Mesendoderm (in vitro differentiated cells): Measurements from ENCODE around the gene DHDDS.

ENCODE experiments used
- DNase-seq: peaks from one replicate; pipeline ENCODE4 v3.0.0; 2013
- H2AK5ac ChIP-seq: 2 replicates; pipeline ENCODE4 v1.6.1; 2013; ENCODE audit warnings: low read length, inconsistent platforms
- H2BK120ac ChIP-seq: 2 replicates; pipeline ENCODE4 v1.6.1; 2013; ENCODE audit warnings: low read depth, mild to moderate bottlenecking, low read length, moderate library complexity, mixed read lengths
- H2BK15ac ChIP-seq: replicated peaks from 2 replicates; pipeline ENCODE4 v1.6.1; 2013; ENCODE audit warnings: low read depth, mild to moderate bottlenecking, moderate library complexity
- H2BK5ac ChIP-seq: 2 replicates; pipeline ENCODE4 v1.6.1; 2013; ENCODE audit warnings: low read length, inconsistent platforms
- H3K18ac ChIP-seq: 2 replicates; pipeline ENCODE4 v1.6.1; 2013; ENCODE audit warnings: mild to moderate bottlenecking, low read length, mixed read lengths
- H3K23ac ChIP-seq: one replicate; pipeline ENCODE4 v1.6.1; 2013; ENCODE audit warnings: low read length
- H3K27ac ChIP-seq: 2 replicates; pipeline ENCODE4 v1.5.1; 2013; ENCODE audit warnings: low read depth, mild to moderate bottlenecking, inconsistent platforms, low read length, moderate library complexity
- H3K27me3 ChIP-seq: 2 replicates; pipeline ENCODE4 v1.6.1; 2013; ENCODE audit warnings: low read length, control low read depth, mild to moderate bottlenecking, inconsistent platforms; ENCODE audit not compliant: insufficient read depth, poor library complexity
- H3K36me3 ChIP-seq: 2 replicates; pipeline ENCODE4 v1.6.1; 2013; ENCODE audit warnings: low read length, inconsistent platforms; ENCODE audit not compliant: control insufficient read depth, insufficient read depth
- H3K4ac ChIP-seq: one replicate; pipeline ENCODE4 v1.6.1; 2013; ENCODE audit warnings: low read depth, mild to moderate bottlenecking, low read length, moderate library complexity
- H3K4me1 ChIP-seq: 2 replicates; pipeline ENCODE4 v1.6.1; 2013; ENCODE audit warnings: low read depth, low read length, inconsistent platforms; ENCODE audit not compliant: control insufficient read depth
- H3K4me2 ChIP-seq: 2 replicates; pipeline ENCODE4 v1.6.1; 2013; ENCODE audit warnings: low read length
- H3K4me3 ChIP-seq: 2 replicates; pipeline ENCODE4 v1.5.1; 2013; ENCODE audit warnings: mild to moderate bottlenecking, low read length
- H3K56ac ChIP-seq: one replicate; pipeline ENCODE4 v1.6.1; 2013; ENCODE audit warnings: low read length
- H3K79me1 ChIP-seq: 2 replicates; pipeline ENCODE4 v1.6.1; 2013; ENCODE audit warnings: low read length, inconsistent platforms
- H3K79me2 ChIP-seq: 2 replicates; pipeline ENCODE4 v1.6.1; 2013; ENCODE audit warnings: mild to moderate bottlenecking, low read length; ENCODE audit not compliant: control insufficient read depth, insufficient read depth
- H3K9ac ChIP-seq: 2 replicates; pipeline ENCODE4 v1.6.1; 2013; ENCODE audit warnings: low read length, inconsistent platforms
- H4K5ac ChIP-seq: one replicate; pipeline ENCODE4 v1.6.1; 2013; ENCODE audit warnings: low read length
- H4K8ac ChIP-seq: one replicate; pipeline ENCODE4 v1.6.1; 2013; ENCODE audit warnings: low read depth, mild to moderate bottlenecking, control low read depth, low read length, moderate library complexity
- WGBS: extraction: QIAGEN DNeasy Blood & Tissue Kit; methylation state at CpG from one replicate; pipeline ENCODE4 v1.1.7; 2013; ENCODE audit warnings: low lambda C conversion rate, missing lambda C conversion rate; ENCODE audit not compliant: insufficient coverage; ENCODE audit errors: extremely low coverage; 5-methylcytosine and 5-hydroxymethylcytosine counted together

Gene DHDDS

GRCh38 chr1:26411624-26412074 lies 20.5 kb upstream of the DHDDS start:
- Histone ChIP-seq H3K4me2 (peak overlapping the region; percentile 66), H3K27ac (peak overlapping the region; percentile 98), H3K4me1 (peaks cover 20% of the 10 kb centered on the region), H3K18ac (peak overlapping the region; percentile 81), H3K79me1 (peaks cover 12% of the 10 kb centered on the region), H4K8ac (no peak overlapping the region), H3K4me3 (peak overlapping the region; percentile 99), H2BK120ac (peak overlapping the region; percentile 62), H3K79me2 (peaks cover 49% of the 10 kb centered on the region), H3K9ac (peak overlapping the region; percentile 100), H3K36me3 (peaks cover 2% of the 10 kb centered on the region), H3K4ac (peak overlapping the region; percentile 93), H2BK15ac (no peak overlapping the region), H3K27me3 (no peaks in the 10 kb centered on the region), H2BK5ac (peak overlapping the region; percentile 100), H3K23ac (peak overlapping the region; percentile 100), H2AK5ac (peak overlapping the region; percentile 88), H3K56ac (peak overlapping the region; percentile 100), H4K5ac (peak overlapping the region; percentile 59)
- peak; percentile 85 for DNase-seq
- no CpG with 5 or more reads among the region's 20 CpGs for WGBS

GRCh38 chr1:26412180-26412840 lies 19.8 kb upstream of the DHDDS start:
- no CpG with 5 or more reads among the region's 9 CpGs for WGBS
- H3K23ac ChIP-seq = no peak overlapping the region
- no peaks in the 10 kb centered on the region for H3K27me3 ChIP-seq
- H3K36me3 ChIP-seq = peaks cover 2% of the 10 kb centered on the region
- H4K5ac ChIP-seq = no peak overlapping the region
- H3K4me1 ChIP-seq = peaks cover 22% of the 10 kb centered on the region
- peak overlapping the region; percentile 100 for H3K9ac ChIP-seq
- H2AK5ac ChIP-seq = peak overlapping the region; percentile 88
- peak overlapping the region; percentile 99 for H3K4me3 ChIP-seq
- peak; percentile 99 for DNase-seq
- H2BK5ac ChIP-seq = peak overlapping the region; percentile 100
- H3K79me1 ChIP-seq = peaks cover 12% of the 10 kb centered on the region
- H3K4ac ChIP-seq = peak overlapping the region; percentile 93
- H2BK15ac ChIP-seq = no peak overlapping the region
- H3K4me2 ChIP-seq = peak overlapping the region; percentile 73
- peak overlapping the region; percentile 98 for H3K27ac ChIP-seq
- peak overlapping the region; percentile 81 for H3K18ac ChIP-seq
- H4K8ac ChIP-seq = no peak overlapping the region
- H2BK120ac ChIP-seq = peak overlapping the region; percentile 62
- H3K56ac ChIP-seq = peak overlapping the region; percentile 100
- peaks cover 51% of the 10 kb centered on the region for H3K79me2 ChIP-seq

- Histone ChIP-seq H3K23ac (peak overlapping the region; percentile 82), H4K5ac (no peak overlapping the region), H3K9ac (peak overlapping the region; percentile 75), H2BK15ac (no peak overlapping the region), H3K79me1 (peaks cover 12% of the 10 kb centered on the region), H3K56ac (peak overlapping the region; percentile 87), H3K79me2 (peaks cover 55% of the 10 kb centered on the region), H3K4ac (peak overlapping the region; percentile 40), H2AK5ac (peak overlapping the region; percentile 97), H3K4me1 (peaks cover 27% of the 10 kb centered on the region), H3K18ac (peak overlapping the region; percentile 54), H2BK5ac (peak overlapping the region; percentile 96), H2BK120ac (peak overlapping the region; percentile 68), H3K27ac (peak overlapping the region; percentile 98), H3K36me3 (peaks cover 2% of the 10 kb centered on the region), H3K4me2 (peak overlapping the region; percentile 73), H4K8ac (no peak overlapping the region), H3K27me3 (no peaks in the 10 kb centered on the region), H3K4me3 (peak overlapping the region; percentile 46)
- peak; percentile 25 for DNase-seq
- WGBS = no CpG with 5 or more reads among the region's 1 CpG
These were observed 19.1 kb upstream of the DHDDS start for GRCh38 chr1:26413031-26413430.

GRCh38 chr1:26417111-26417759 lies 14.9 kb upstream of the DHDDS start:
- Histone ChIP-seq H3K36me3 (peaks cover 2% of the 10 kb centered on the region), H3K9ac (peak overlapping the region; percentile 8), H3K56ac (peak overlapping the region; percentile 83), H2BK120ac (no peak overlapping the region), H4K8ac (no peak overlapping the region), H3K4me2 (peak overlapping the region; percentile 35), H2BK15ac (no peak overlapping the region), H3K18ac (peak overlapping the region; percentile 1), H3K23ac (no peak overlapping the region), H3K4me1 (peaks cover 32% of the 10 kb centered on the region), H3K27ac (peak overlapping the region; percentile 37), H3K79me2 (peaks cover 70% of the 10 kb centered on the region), H2BK5ac (peak overlapping the region; percentile 61), H3K4me3 (no peak overlapping the region), H4K5ac (no peak overlapping the region), H3K79me1 (peaks cover 10% of the 10 kb centered on the region), H2AK5ac (no peak overlapping the region), H3K27me3 (no peaks in the 10 kb centered on the region), H3K4ac (no peak overlapping the region)
- peak; percentile 95 for DNase-seq
- no CpG with 5 or more reads among the region's 9 CpGs for WGBS

GRCh38 chr1:26418865-26419349 lies 13.2 kb upstream of the DHDDS start:
- H3K23ac ChIP-seq = no peak overlapping the region
- H3K27me3 ChIP-seq = no peaks in the 10 kb centered on the region
- H2BK15ac ChIP-seq = peak overlapping the region; percentile 100
- H3K4me1 ChIP-seq = peaks cover 26% of the 10 kb centered on the region
- H3K4ac ChIP-seq = peak overlapping the region; percentile 98
- H2BK5ac ChIP-seq = peak overlapping the region; percentile 92
- H3K9ac ChIP-seq = peak overlapping the region; percentile 73
- peak overlapping the region; percentile 93 for H3K56ac ChIP-seq
- no peak overlapping the region for H3K4me3 ChIP-seq
- DNase-seq = peak; percentile 99
- peaks cover 8% of the 10 kb centered on the region for H3K79me1 ChIP-seq
- no peak overlapping the region for H4K8ac ChIP-seq
- H3K4me2 ChIP-seq = peak overlapping the region; percentile 71
- H3K79me2 ChIP-seq = peaks cover 65% of the 10 kb centered on the region
- whole genome bisulfite sequencing = no CpG with 5 or more reads among the region's 5 CpGs
- H3K18ac ChIP-seq = peak overlapping the region; percentile 98
- H2BK120ac ChIP-seq = peak overlapping the region; percentile 83
- no peaks in the 10 kb centered on the region for H3K36me3 ChIP-seq
- H3K27ac ChIP-seq = peak overlapping the region; percentile 99
- H4K5ac ChIP-seq = no peak overlapping the region
- H2AK5ac ChIP-seq = peak overlapping the region; percentile 90
